MCF 10A (cell line): Measurements from ENCODE around the gene RNASEH2B. TPM values are rescaled to one million over a fixed set of nuclear protein-coding genes. Genes with fewer than 3 reads are reported as not detected.

Experiments used
- BruUV-seq: library from RNA; stranded (reverse); fragments of 400-500 nt; replicated peaks from 2 replicates; lab custom pipeline; 2021; lab: Mats Ljungman, UMichigan
- CTCF ChIA-PET: fragments of 300-600 bp; sonication (Branson Sonifier 250); formaldehyde crosslinking; extraction: SDS; loops from one replicate; lab custom pipeline; 2021; ENCODE audit warnings: antibody characterized with exemption, inconsistent platforms; lab: Yijun Ruan, JAX
- POLR2A ChIA-PET: fragments of 300-600, 350-650 bp; sonication (Branson Sonifier 250); formaldehyde crosslinking; extraction: SDS; loops from one replicate; lab custom pipeline; 2020; ENCODE audit warnings: antibody characterized with exemption, inconsistent platforms; lab: Yijun Ruan, JAX
- DNase-seq: peaks from one replicate; pipeline ENCODE4 v3.0.0-alpha.2; 2018; ENCODE audit not compliant: unreplicated experiment
- H3K27ac Mint-ChIP-seq: one replicate; pipeline ENCODE4 v1.8.0; 2022; ENCODE audit warnings: mild to moderate bottlenecking, low read depth, mixed read lengths; ENCODE audit not compliant: unreplicated experiment
- H3K27me3 Mint-ChIP-seq: one replicate; pipeline ENCODE4 v1.8.0; 2022; ENCODE audit warnings: mixed read lengths; ENCODE audit not compliant: insufficient read depth, unreplicated experiment
- H3K36me3 Mint-ChIP-seq: one replicate; pipeline ENCODE4 v1.8.0; 2022; ENCODE audit warnings: mild to moderate bottlenecking, moderate library complexity, mixed read lengths; ENCODE audit not compliant: insufficient read depth, unreplicated experiment
- H3K4me1 Mint-ChIP-seq: one replicate; pipeline ENCODE4 v1.8.0; 2022; ENCODE audit warnings: mixed read lengths; ENCODE audit not compliant: insufficient read depth, unreplicated experiment
- H3K4me3 Mint-ChIP-seq: one replicate; pipeline ENCODE4 v1.8.0; 2022; ENCODE audit warnings: mild to moderate bottlenecking, moderate library complexity, mixed read lengths; ENCODE audit not compliant: unreplicated experiment
- H3K9me3 Mint-ChIP-seq: one replicate; pipeline ENCODE4 v1.8.0; 2022; ENCODE audit warnings: mixed read lengths; ENCODE audit not compliant: unreplicated experiment
- CTCF ChIP-seq: fragments of 200-600 bp; IDR thresholded peaks from one replicate; pipeline ENCODE4 v1.8.0; 2022; ENCODE audit warnings: antibody characterized with exemption, mild to moderate bottlenecking; ENCODE audit not compliant: unreplicated experiment
- intact Hi-C: fragments of 100-400 bp; cut with micrococcal nuclease; formaldehyde crosslinking; loops from 2 replicates; pipeline ENCODE4 v1.14.1; 2022
- total RNA-seq: library from RNA; stranded (reverse); gene quantifications from 2 replicates; pipeline ENCODE4 v1.2.3, GENCODE V29; 2022

The RNASEH2B gene
- total RNA-seq, 1 experiment from 2014 or later, result 53.3 TPM

- no peak for TF ChIP-seq CTCF
- intact Hi-C loops, result no loop called here
- Mint-ChIP-seq H3K27me3 (no peaks in the 10 kb centered on the region), H3K4me3 (no peak overlapping the region), H3K9me3 (no peaks in the 10 kb centered on the region), H3K27ac (no peak overlapping the region), H3K4me1 (peaks cover 15% of the 10 kb centered on the region), H3K36me3 (no peaks in the 10 kb centered on the region)
- DNase-seq, result no peak
- ChIA-PET POLR2A (interaction anchor here (1.4 kb wide), 1 partner anchor 11 kb away, joined by 3 read pairs; no protein-coding TSS in a partner anchor), CTCF (interaction anchor here (0.6 to 1.6 kb wide), 2 partner anchors 9 to 92 kb away, joined by 3 read pairs; no protein-coding TSS in a partner anchor)
- no TSS peak for BruUV-seq
Measured at GRCh38 chr13:51004111-51004865, 94.7 kb downstream of the RNASEH2B start.

GRCh38 chr13:51004918-51005460 is 95.4 kb downstream of the RNASEH2B start:
- peaks cover 11% of the 10 kb centered on the region for H3K4me1 Mint-ChIP-seq
- CTCF ChIA-PET, result interaction anchor here (1.6 kb wide), 1 partner anchor 16 kb away, joined by 4 read pairs; no protein-coding TSS in a partner anchor
- no peaks in the 10 kb centered on the region for H3K9me3 Mint-ChIP-seq
- no peak overlapping the region for H3K27ac Mint-ChIP-seq
- no peaks in the 10 kb centered on the region for H3K27me3 Mint-ChIP-seq
- intact Hi-C loops, result no loop called here
- POLR2A ChIA-PET, result no interaction called here
- DNase-seq, result no peak
- no TSS peak for BruUV-seq
- no peak overlapping the region for H3K4me3 Mint-ChIP-seq
- no peak for TF ChIP-seq CTCF
- no peaks in the 10 kb centered on the region for H3K36me3 Mint-ChIP-seq

GRCh38 chr13:51005566-51005965 is 96.0 kb downstream of the RNASEH2B start:
- CTCF ChIA-PET, result interaction anchor here (1.6 kb wide), 1 partner anchor 17 kb away, joined by 4 read pairs; no protein-coding TSS in a partner anchor
- Mint-ChIP-seq H3K27me3 (no peaks in the 10 kb centered on the region), H3K9me3 (no peaks in the 10 kb centered on the region), H3K4me3 (no peak overlapping the region), H3K36me3 (no peaks in the 10 kb centered on the region), H3K27ac (no peak overlapping the region), H3K4me1 (peaks cover 5% of the 10 kb centered on the region)
- intact Hi-C loops, result no loop called here
- DNase-seq, result no peak
- no TSS peak for BruUV-seq
- TF ChIP-seq CTCF, result no peak
- POLR2A ChIA-PET, result interaction anchor here (0.6 kb wide), 1 partner anchor 62 kb away, joined by 3 read pairs; no protein-coding TSS in a partner anchor

Other genes with a start within 250 kb of the RNASEH2B start
- not detected in 2 replicates for gene DLEU7, start 66.1 kb upstream of the RNASEH2B start, total RNA-seq
- not detected in 2 replicates for gene C13orf42, start 201.5 kb downstream of the RNASEH2B start, total RNA-seq